Activated B cell treated with CpG ODN at 0.5 μM for 24 hours (primary cell): Measurements from ENCODE around the gene SLC25A25. TPM values are rescaled to one million over a fixed set of nuclear protein-coding genes. Genes with fewer than 3 reads are reported as not detected.

ENCODE experiments used
- ATAC-seq: fragments of 200-7000 bp; cut with Tn5 transposase; one replicate; pipeline ENCODE4 v1.10.0; 2021; ENCODE audit warnings: low read depth, mild to moderate bottlenecking, moderate library complexity
- CTCF ChIA-PET: fragments of 350-600 bp; sonication (Branson Sonifier 250); formaldehyde crosslinking; loops from one replicate; lab custom pipeline; 2021; ENCODE audit warnings: antibody characterized with exemption; lab: Charles Lee
- POLR2A ChIA-PET: fragments of 350-600 bp; sonication (Branson Sonifier 250); formaldehyde crosslinking; loops from one replicate; lab custom pipeline; 2021; ENCODE audit warnings: antibody characterized with exemption; lab: Charles Lee
- DNase-seq: peaks from one replicate; pipeline ENCODE4 v3.0.0; 2022
- H3K27ac Mint-ChIP-seq: one replicate; pipeline ENCODE4 v1.8.0; 2020; ENCODE audit warnings: mixed read lengths
- H3K27me3 Mint-ChIP-seq: one replicate; pipeline ENCODE4 v1.8.0; 2021; ENCODE audit warnings: mixed read lengths
- H3K36me3 Mint-ChIP-seq: one replicate; pipeline ENCODE4 v1.8.0; 2021; ENCODE audit warnings: low read depth, mixed read lengths
- H3K4me1 Mint-ChIP-seq: one replicate; pipeline ENCODE4 v1.8.0; 2021; ENCODE audit warnings: mixed read lengths
- H3K4me3 Mint-ChIP-seq: one replicate; pipeline ENCODE4 v1.8.0; 2020; ENCODE audit warnings: mild to moderate bottlenecking, mixed read lengths
- H3K9me3 Mint-ChIP-seq: one replicate; pipeline ENCODE4 v1.8.0; 2020; ENCODE audit warnings: mixed read lengths
- CTCF ChIP-seq: fragments of 200-600 bp; IDR thresholded peaks from one replicate; pipeline ENCODE4 v1.8.0; 2022; ENCODE audit warnings: antibody characterized with exemption, mild to moderate bottlenecking
- intact Hi-C: fragments of 100-400 bp; cut with micrococcal nuclease; formaldehyde crosslinking; loops from one replicate; pipeline ENCODE4 v1.15.1; 2024
- total RNA-seq: library from RNA; stranded (reverse); gene quantifications from 2 replicates; pipeline ENCODE4 v1.2.3, GENCODE V29; 2022

SLC25A25 gene
- total RNA-seq, 1 donor from 2014 or later, result 9.4 TPM

- ATAC-seq, result no peak
- Mint-ChIP-seq H3K4me3 (no peak overlapping the region), H3K36me3 (peaks cover 7% of the 10 kb centered on the region), H3K27ac (peak overlapping the region; percentile 99), H3K4me1 (peaks cover 43% of the 10 kb centered on the region), H3K9me3 (no peaks in the 10 kb centered on the region), H3K27me3 (no peaks in the 10 kb centered on the region)
- intact Hi-C loops, result no loop called here
- CTCF ChIA-PET, result interaction anchor here (1.4 to 1.9 kb wide), 4 partner anchors 24 to 138 kb away, joined by 3 to 6 read pairs (median 4); no protein-coding TSS in a partner anchor
- POLR2A ChIA-PET, result interaction anchor here (0.6 to 2.1 kb wide), 8 partner anchors 10 to 1794 kb away, joined by 3 to 10 read pairs (median 3); partner anchors contain the start of genes NAIF1, SH2D3C and SLC25A25
- no peak for DNase-seq
- TF ChIP-seq CTCF, result no peak
Observed at GRCh38 chr9:128092199-128092977, 24.4 kb downstream of the SLC25A25 start.

- no peak for DNase-seq
- intact Hi-C loops, result no loop called here
- no peaks in the 10 kb centered on the region for H3K9me3 Mint-ChIP-seq
- no peak for ATAC-seq
- ChIA-PET CTCF (interaction anchor here (0.9 to 1.9 kb wide), 4 partner anchors 20 to 139 kb away, joined by 3 to 6 read pairs (median 4); no protein-coding TSS in a partner anchor), POLR2A (interaction anchor here (0.8 to 2.1 kb wide), 4 partner anchors 23 to 315 kb away, joined by 3 to 10 read pairs (median 4); partner anchors contain the start of genes NAIF1, SH2D3C and SLC25A25)
- no peak for TF ChIP-seq CTCF
- H3K27me3 Mint-ChIP-seq, result no peaks in the 10 kb centered on the region
- H3K27ac Mint-ChIP-seq, result peak overlapping the region; percentile 99
- H3K4me3 Mint-ChIP-seq, result no peak overlapping the region
- H3K36me3 Mint-ChIP-seq, result peaks cover 7% of the 10 kb centered on the region
- H3K4me1 Mint-ChIP-seq, result peaks cover 38% of the 10 kb centered on the region
Observed at GRCh38 chr9:128093011-128093410, 25.0 kb downstream of the SLC25A25 start.

GRCh38 chr9:128094166-128094949, 26.3 kb downstream of the SLC25A25 start:
- Mint-ChIP-seq H3K36me3 (peaks cover 11% of the 10 kb centered on the region), H3K27ac (peak overlapping the region; percentile 99), H3K4me3 (peak overlapping the region; percentile 71), H3K4me1 (peaks cover 42% of the 10 kb centered on the region), H3K9me3 (no peaks in the 10 kb centered on the region), H3K27me3 (no peaks in the 10 kb centered on the region)
- intact Hi-C loops, result loop anchor here (1.0 kb wide), 4 partner anchors 10 to 27 kb away; partner anchors contain the start of gene NAIF1
- no peak for TF ChIP-seq CTCF
- peak; percentile 67 for DNase-seq
- ATAC-seq, result peak; percentile 92
- CTCF ChIA-PET, result interaction anchor here (0.7 to 2.1 kb wide), 7 partner anchors 9 to 151 kb away, joined by 3 to 6 read pairs (median 4); partner anchors contain the start of genes NAIF1 and SLC25A25
- POLR2A ChIA-PET, result interaction anchor here (0.7 to 2.4 kb wide), 9 partner anchors 16 to 34 kb away, joined by 3 to 13 read pairs (median 5); partner anchors contain the start of genes NAIF1 and SLC25A25

- peaks cover 11% of the 10 kb centered on the region for H3K36me3 Mint-ChIP-seq
Observed at GRCh38 chr9:128094950-128095544, 27.0 kb downstream of the SLC25A25 start.

More at GRCh38 chr9:128094950-128095544, 27.0 kb downstream of the SLC25A25 start:
- DNase-seq, result no peak
- no peak for TF ChIP-seq CTCF
- Mint-ChIP-seq H3K9me3 (no peaks in the 10 kb centered on the region), H3K27ac (peak overlapping the region; percentile 99), H3K4me3 (no peak overlapping the region), H3K27me3 (no peaks in the 10 kb centered on the region), H3K4me1 (peaks cover 44% of the 10 kb centered on the region)
- ATAC-seq, result no peak
- intact Hi-C loops, result loop anchor here (1.0 kb wide), 4 partner anchors 11 to 28 kb away; partner anchors contain the start of gene NAIF1
- POLR2A ChIA-PET, result interaction anchor here (1.2 to 2.4 kb wide), 3 partner anchors 19 to 23 kb away, joined by 5 to 13 read pairs (median 6); no protein-coding TSS in a partner anchor
- CTCF ChIA-PET, result interaction anchor here (1.0 to 2.1 kb wide), 3 partner anchors 12 to 152 kb away, joined by 3 to 6 read pairs (median 5); partner anchors contain the start of genes NAIF1 and SLC25A25
